H9 (cell line): ENCODE data around the gene CLUH. TPM values are rescaled to one million over a fixed set of nuclear protein-coding genes. Genes with fewer than 3 reads are reported as not detected.

Experiments used
- DNase-seq: peaks from one replicate; pipeline ENCODE4 v3.0.0-alpha.2; 2017
- H2AFZ ChIP-seq: one replicate; pipeline ENCODE4 v1.6.1; 2013; ENCODE audit warnings: mild to moderate bottlenecking, low read length, control low read depth, moderate library complexity
- H2AK5ac ChIP-seq: 2 replicates; pipeline ENCODE4 v1.6.1; 2013; ENCODE audit warnings: low read length, control low read depth, mixed read lengths; ENCODE audit not compliant: insufficient read length
- H2BK120ac ChIP-seq: one replicate; pipeline ENCODE4 v1.6.1; 2013; ENCODE audit warnings: low read depth, mild to moderate bottlenecking, low read length, control low read depth, inconsistent platforms; ENCODE audit not compliant: poor library complexity, severe bottlenecking
- H2BK12ac ChIP-seq: 2 replicates; pipeline ENCODE4 v1.6.1; 2013; ENCODE audit warnings: low read length, control low read depth, mixed read lengths, low read depth; ENCODE audit not compliant: insufficient read length
- H2BK15ac ChIP-seq: 2 replicates; pipeline ENCODE4 v1.6.1; 2013; ENCODE audit warnings: low read depth, low read length, control low read depth
- H2BK20ac ChIP-seq: one replicate; pipeline ENCODE4 v1.6.1; 2013; ENCODE audit warnings: low read depth, mild to moderate bottlenecking, low read length, control low read depth, inconsistent platforms; ENCODE audit not compliant: poor library complexity, severe bottlenecking
- H2BK5ac ChIP-seq: 2 replicates; pipeline ENCODE4 v1.6.1; 2013; ENCODE audit warnings: low read length, control low read depth, mixed read lengths; ENCODE audit not compliant: insufficient read length
- H3K14ac ChIP-seq: 2 replicates; pipeline ENCODE4 v1.6.1; 2013; ENCODE audit warnings: low read length, control low read depth; ENCODE audit not compliant: insufficient read depth
- H3K18ac ChIP-seq: 2 replicates; pipeline ENCODE4 v1.6.1; 2013; ENCODE audit warnings: low read depth, mild to moderate bottlenecking, mixed read lengths, low read length, control low read depth; ENCODE audit not compliant: insufficient read length
- H3K23ac ChIP-seq: 2 replicates; pipeline ENCODE4 v1.6.1; 2013; ENCODE audit warnings: low read length, control low read depth, mixed read lengths, low read depth; ENCODE audit not compliant: insufficient read length
- H3K23me2 ChIP-seq: 2 replicates; pipeline ENCODE4 v1.6.1; 2013; ENCODE audit warnings: low read depth, mild to moderate bottlenecking, mixed read lengths, low read length, control low read depth; ENCODE audit not compliant: insufficient read length, poor library complexity, severe bottlenecking
- H3K27ac ChIP-seq: 2 replicates; pipeline ENCODE4 v1.5.1; 2013; ENCODE audit warnings: low read length, control low read depth, mixed read lengths, low read depth; ENCODE audit not compliant: insufficient read length
- H3K27me3 ChIP-seq: 2 replicates; pipeline ENCODE4 v1.6.1; 2013; ENCODE audit warnings: low read length, control low read depth, inconsistent platforms; ENCODE audit not compliant: insufficient read depth
- H3K4ac ChIP-seq: 2 replicates; pipeline ENCODE4 v1.6.1; 2013; ENCODE audit warnings: low read depth, mild to moderate bottlenecking, control low read depth, inconsistent platforms, low read length, moderate library complexity
- H3K4me1 ChIP-seq: 2 replicates; pipeline ENCODE4 v1.6.1; 2013; ENCODE audit warnings: low read length, control low read depth, inconsistent platforms; ENCODE audit not compliant: insufficient read depth
- H3K4me2 ChIP-seq: 2 replicates; pipeline ENCODE4 v1.6.1; 2013; ENCODE audit warnings: low read length, control low read depth, mixed read lengths; ENCODE audit not compliant: insufficient read length, insufficient read depth
- H3K56ac ChIP-seq: 2 replicates; pipeline ENCODE4 v1.6.1; 2013; ENCODE audit warnings: low read depth, mild to moderate bottlenecking, mixed read lengths, low read length, control low read depth; ENCODE audit not compliant: insufficient read length
- H3K79me1 ChIP-seq: 2 replicates; pipeline ENCODE4 v1.6.1; 2013; ENCODE audit warnings: low read depth, mild to moderate bottlenecking, moderate library complexity, low read length, control low read depth, inconsistent platforms; ENCODE audit not compliant: insufficient read depth, poor library complexity, severe bottlenecking
- H3K79me2 ChIP-seq: 2 replicates; pipeline ENCODE4 v1.6.1; 2013; ENCODE audit warnings: low read length, control low read depth, inconsistent platforms; ENCODE audit not compliant: insufficient read depth
- H3K9ac ChIP-seq: 2 replicates; pipeline ENCODE4 v1.6.1; 2013; ENCODE audit warnings: low read length, control low read depth, mixed read lengths; ENCODE audit not compliant: insufficient read length; ENCODE audit errors: extremely low read depth
- H3K9me3 ChIP-seq: one replicate; pipeline ENCODE4 v1.6.1; 2013; ENCODE audit warnings: low read depth, low read length, inconsistent platforms; ENCODE audit not compliant: control insufficient read depth
- H3T11ph ChIP-seq: one replicate; pipeline ENCODE4 v1.6.1; 2013; ENCODE audit warnings: mild to moderate bottlenecking, low read length, control low read depth, inconsistent platforms
- H4K20me1 ChIP-seq: one replicate; pipeline ENCODE4 v1.6.1; 2013; ENCODE audit not compliant: control insufficient read depth, insufficient read length, insufficient read depth
- H4K5ac ChIP-seq: 2 replicates; pipeline ENCODE4 v1.6.1; 2013; ENCODE audit warnings: low read depth, mild to moderate bottlenecking, mixed read lengths, low read length, control low read depth; ENCODE audit not compliant: insufficient read length
- H4K8ac ChIP-seq: replicated peaks from 2 replicates; pipeline ENCODE4 v1.6.1; 2013; ENCODE audit warnings: low read length, control low read depth, mixed read lengths, low read depth; ENCODE audit not compliant: insufficient read length
- H4K91ac ChIP-seq: 2 replicates; pipeline ENCODE4 v1.6.1; 2013; ENCODE audit warnings: low read depth, mild to moderate bottlenecking, moderate library complexity, mixed read lengths, low read length, control low read depth; ENCODE audit not compliant: insufficient read length
- H3K27ac Mint-ChIP-seq, 3 experiments: 2 replicates in 2 of 3; 3 replicates in 1 of 3; pipeline ENCODE4 v1.8.0; 2020 to 2021; ENCODE audit warnings: mixed read lengths in 3 of 3, mild to moderate bottlenecking in 1 of 3, moderate library complexity in 1 of 3
- H3K27me3 Mint-ChIP-seq: 2 replicates; pipeline ENCODE4 v1.8.0; 2021; ENCODE audit warnings: low read depth, mild to moderate bottlenecking, moderate library complexity, mixed read lengths
- H3K36me3 Mint-ChIP-seq, 3 experiments: 2 replicates in 2 of 3; 3 replicates in 1 of 3; pipeline ENCODE4 v1.8.0; 2020 to 2021; ENCODE audit warnings: low read depth in 3 of 3, mixed read lengths in 3 of 3; ENCODE audit not compliant: insufficient read depth in 1 of 3
- H3K4me1 Mint-ChIP-seq, 2 experiments: 2 replicates each; pipeline ENCODE4 v1.8.0; 2020; ENCODE audit warnings: mixed read lengths in 2 of 2
- H3K4me3 Mint-ChIP-seq, 2 experiments: 2 replicates in 1 of 2; 3 replicates in 1 of 2; pipeline ENCODE4 v1.8.0; 2020 to 2021; ENCODE audit warnings: mild to moderate bottlenecking in 2 of 2, mixed read lengths in 2 of 2, moderate library complexity in 1 of 2
- H3K9me3 Mint-ChIP-seq, 2 experiments: 2 replicates in 1 of 2; 3 replicates in 1 of 2; pipeline ENCODE4 v1.8.0; 2020; ENCODE audit warnings: mild to moderate bottlenecking in 2 of 2, mixed read lengths in 2 of 2, moderate library complexity in 1 of 2
- CTCF ChIP-seq: fragments of 200-600 bp; sonication (generic); conservative IDR thresholded peaks from 3 replicates; pipeline ENCODE4 v1.8.0; 2021; ENCODE audit warnings: antibody characterized with exemption, mild to moderate bottlenecking
- WGBS: extraction: QIAGEN DNeasy Blood & Tissue Kit; methylation state at CpG from one replicate; pipeline ENCODE4 v1.1.7; 2013; ENCODE audit warnings: missing lambda C conversion rate, low lambda C conversion rate, mixed read lengths; ENCODE audit not compliant: insufficient read length; ENCODE audit errors: extremely low coverage; 5-methylcytosine and 5-hydroxymethylcytosine counted together
- total RNA-seq: library from RNA; stranded (reverse); gene quantifications from 2 replicates; pipeline ENCODE4 v1.2.1, GENCODE V29; 2021

CLUH gene
- total RNA-seq, 1 experiment from 2014 or later: 91.3 TPM

GRCh38 chr17:2721603-2722002 lies 10.0 kb upstream of the CLUH start:
- Mint-ChIP-seq H3K27ac (no peak overlapping the region), H3K27me3 (peaks cover 9% of the 10 kb centered on the region), H3K9me3 (no peaks in the 10 kb centered on the region), H3K4me1 (peaks cover 16 to 54% of the 10 kb centered on the region in 2 experiments), H3K4me3 (no peak overlapping the region), H3K36me3 (peaks cover 0 to 5% (median 3%) of the 10 kb centered on the region in 3 experiments; a peak in 4 of 7 replicates)
- Histone ChIP-seq H4K5ac (no peak overlapping the region), H3T11ph (no peak overlapping the region), H4K20me1 (no peaks in the 10 kb centered on the region), H4K91ac (no peak overlapping the region), H2BK15ac (no peak overlapping the region), H3K79me1 (no peaks in the 10 kb centered on the region), H2AFZ (no peak overlapping the region), H4K8ac (no peak overlapping the region), H2AK5ac (no peak overlapping the region), H3K14ac (no peak overlapping the region), H3K23me2 (peaks cover 3% of the 10 kb centered on the region), H2BK20ac (no peak overlapping the region), H2BK5ac (no peak overlapping the region), H2BK12ac (no peak overlapping the region), H3K9ac (no peak overlapping the region), H3K27ac (no peak overlapping the region), H3K4me1 (peaks cover 6% of the 10 kb centered on the region; the same call in 1 of the 2 replicates), H3K56ac (no peak overlapping the region), H3K18ac (no peak overlapping the region), H3K4ac (no peak overlapping the region), H3K4me2 (no peak overlapping the region), H3K9me3 (no peaks in the 10 kb centered on the region), H3K23ac (no peak overlapping the region), H2BK120ac (no peak overlapping the region), H3K27me3 (no peaks in the 10 kb centered on the region), H3K79me2 (no peaks in the 10 kb centered on the region)
- no peak for TF ChIP-seq CTCF
- no CpG with 5 or more reads among the region's 4 CpGs for WGBS
- DNase-seq: no peak
